Measurements from ENCODE around the gene LMX1A. TPM values are rescaled to one million over a fixed set of nuclear protein-coding genes. Genes with fewer than 3 reads are reported as not detected.

The LMX1A gene
- polyA plus RNA-seq, 1 donor (not counting 4 experiments of a cell fraction or from before 2014, with no cell fraction given): not detected

- H3K4me3 ChIP-seq (ENCODE audit: control insufficient read depth in 2 of 3, extremely low read depth in 1 of 3, insufficient read depth in 2 of 3, low read depth in 1 of 3, low read length in 3 of 3): no peak overlapping the region
- TF ChIP-seq, protein P1, sequence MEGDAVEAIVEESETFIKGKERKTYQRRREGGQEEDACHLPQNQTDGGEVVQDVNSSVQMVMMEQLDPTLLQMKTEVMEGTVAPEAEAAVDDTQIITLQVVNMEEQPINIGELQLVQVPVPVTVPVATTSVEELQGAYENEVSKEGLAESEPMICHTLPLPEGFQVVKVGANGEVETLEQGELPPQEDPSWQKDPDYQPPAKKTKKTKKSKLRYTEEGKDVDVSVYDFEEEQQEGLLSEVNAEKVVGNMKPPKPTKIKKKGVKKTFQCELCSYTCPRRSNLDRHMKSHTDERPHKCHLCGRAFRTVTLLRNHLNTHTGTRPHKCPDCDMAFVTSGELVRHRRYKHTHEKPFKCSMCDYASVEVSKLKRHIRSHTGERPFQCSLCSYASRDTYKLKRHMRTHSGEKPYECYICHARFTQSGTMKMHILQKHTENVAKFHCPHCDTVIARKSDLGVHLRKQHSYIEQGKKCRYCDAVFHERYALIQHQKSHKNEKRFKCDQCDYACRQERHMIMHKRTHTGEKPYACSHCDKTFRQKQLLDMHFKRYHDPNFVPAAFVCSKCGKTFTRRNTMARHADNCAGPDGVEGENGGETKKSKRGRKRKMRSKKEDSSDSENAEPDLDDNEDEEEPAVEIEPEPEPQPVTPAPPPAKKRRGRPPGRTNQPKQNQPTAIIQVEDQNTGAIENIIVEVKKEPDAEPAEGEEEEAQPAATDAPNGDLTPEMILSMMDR (optimal IDR thresholded peaks at IDR 0.05 in 1 of 3, IDR thresholded peaks at IDR 0.05 in 1 of 3, conservative IDR thresholded peaks at IDR 0.05 in 1 of 3; ENCODE audit: extremely low read depth in 1 of 3, insufficient read depth in 2 of 3, low read length in 3 of 3): no peak
- TF ChIP-seq EZH2 (IDR thresholded peaks at IDR 0.05; ENCODE audit: low read length): no peak
- H3K4me2 ChIP-seq (ENCODE audit: control insufficient read depth, extremely low read depth, insufficient read depth, low read depth, low read length): no peak overlapping the region
- DNase-seq (ENCODE audit: low read depth, low spot score): no peak
- dilution Hi-C loops (cut with MboI; ENCODE audit: extremely low pct_ligation_motif_present, low sequenced_read_pairs): no loop called here
- no peak for FAIRE-seq
- H3K4me1 ChIP-seq (ENCODE audit: control insufficient read depth, extremely low read depth, insufficient read depth, low read length): no peaks in the 10 kb centered on the region
- H3K79me2 ChIP-seq (ENCODE audit: control insufficient read depth, insufficient read depth, low read length): no peaks in the 10 kb centered on the region
- H3K9ac ChIP-seq (ENCODE audit: control insufficient read depth, extremely low read depth, insufficient read depth, low read length): no peak overlapping the region
- no peaks in the 10 kb centered on the region for H3K9me1 ChIP-seq (ENCODE audit: control insufficient read depth, extremely low read depth, insufficient read depth, low read length)
- H3K36me3 ChIP-seq (ENCODE audit: control insufficient read depth in 2 of 2, extremely low read depth in 1 of 2, insufficient read depth in 2 of 2, low read length in 2 of 2): no peaks in the 10 kb centered on the region
- H3K9me3 ChIP-seq (ENCODE audit: control insufficient read depth, low read depth, low read length): no peaks in the 10 kb centered on the region
- no peak overlapping the region for H3K27ac ChIP-seq (ENCODE audit: control insufficient read depth, insufficient read depth, low read length)
- H4K20me1 ChIP-seq (ENCODE audit: control insufficient read depth, extremely low read depth, insufficient read depth, low read length): no peaks in the 10 kb centered on the region
- H3K27me3 ChIP-seq (ENCODE audit: control insufficient read depth, extremely low read depth, insufficient read depth, low read length): no peaks in the 10 kb centered on the region
- H2AFZ ChIP-seq (ENCODE audit: control insufficient read depth, low read length): no peak overlapping the region
Observed at GRCh38 chr1:165303386-165303785, 53.1 kb downstream of the LMX1A start.

DNA sequence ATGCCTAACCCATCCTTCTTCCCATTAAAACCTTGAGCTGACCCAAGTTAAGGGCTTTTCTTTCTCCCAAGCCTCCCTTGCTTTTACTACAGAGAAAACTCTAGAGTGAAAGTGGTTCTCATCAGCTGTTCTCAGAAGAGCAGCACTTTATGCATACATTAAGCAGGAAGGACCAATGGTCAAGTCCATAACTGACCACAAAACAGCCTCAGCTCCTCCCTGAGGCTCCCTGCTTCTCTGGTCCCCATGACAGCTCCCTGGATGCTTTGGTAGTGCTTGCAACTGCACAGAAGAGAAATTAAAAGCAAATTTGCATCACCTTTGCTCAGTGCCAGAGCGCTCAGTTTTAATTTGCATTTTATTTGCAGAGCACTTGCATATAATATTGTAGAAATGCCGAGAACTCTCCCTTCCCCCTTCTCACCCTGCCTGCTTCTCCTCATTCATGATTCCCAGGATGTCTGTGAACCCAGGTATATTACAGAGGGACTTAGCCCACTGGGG, 56.1 kb downstream of the LMX1A start:
- H3K27ac ChIP-seq (ENCODE audit: control insufficient read depth, insufficient read depth, low read length): no peak overlapping the region
- no peak for FAIRE-seq
- H3K36me3 ChIP-seq (ENCODE audit: control insufficient read depth in 2 of 2, extremely low read depth in 1 of 2, insufficient read depth in 2 of 2, low read length in 2 of 2): no peaks in the 10 kb centered on the region
- no peak overlapping the region for H2AFZ ChIP-seq (ENCODE audit: control insufficient read depth, low read length)
- H3K79me2 ChIP-seq (ENCODE audit: control insufficient read depth, insufficient read depth, low read length): no peaks in the 10 kb centered on the region
- H3K4me1 ChIP-seq (ENCODE audit: control insufficient read depth, extremely low read depth, insufficient read depth, low read length): no peaks in the 10 kb centered on the region
- TF ChIP-seq, protein P1 (optimal IDR thresholded peaks at IDR 0.05 in 1 of 3, IDR thresholded peaks at IDR 0.05 in 1 of 3, conservative IDR thresholded peaks at IDR 0.05 in 1 of 3; ENCODE audit: extremely low read depth in 1 of 3, insufficient read depth in 2 of 3, low read length in 3 of 3): no peak
- TF ChIP-seq EZH2 (IDR thresholded peaks at IDR 0.05; ENCODE audit: low read length): no peak
- H3K9me3 ChIP-seq (ENCODE audit: control insufficient read depth, low read depth, low read length): no peaks in the 10 kb centered on the region
- DNase-seq (ENCODE audit: low read depth, low spot score): no peak
- H3K4me3 ChIP-seq (ENCODE audit: control insufficient read depth in 2 of 3, extremely low read depth in 1 of 3, insufficient read depth in 2 of 3, low read depth in 1 of 3, low read length in 3 of 3): no peak overlapping the region
- H3K9me1 ChIP-seq (ENCODE audit: control insufficient read depth, extremely low read depth, insufficient read depth, low read length): no peaks in the 10 kb centered on the region
- dilution Hi-C loops (cut with MboI; ENCODE audit: extremely low pct_ligation_motif_present, low sequenced_read_pairs): no loop called here
- no peaks in the 10 kb centered on the region for H4K20me1 ChIP-seq (ENCODE audit: control insufficient read depth, extremely low read depth, insufficient read depth, low read length)
- no peak overlapping the region for H3K4me2 ChIP-seq (ENCODE audit: control insufficient read depth, extremely low read depth, insufficient read depth, low read depth, low read length)
- no peak overlapping the region for H3K9ac ChIP-seq (ENCODE audit: control insufficient read depth, extremely low read depth, insufficient read depth, low read length)
- H3K27me3 ChIP-seq (ENCODE audit: control insufficient read depth, extremely low read depth, insufficient read depth, low read length): no peaks in the 10 kb centered on the region

All from keratinocyte (primary cell).